Loucy (cell line): ENCODE measurements around the gene CHPF2.

Source experiments
- H2AFZ ChIP-seq: fragments of 200-600 bp; sonication (generic); 2 replicates; pipeline ENCODE4 v1.6.0; 2016; ENCODE audit warnings: antibody characterized with exemption, mild to moderate bottlenecking, low read length, moderate library complexity
- H3F3A ChIP-seq: fragments of 200-600 bp; 2 replicates; pipeline ENCODE4 v1.6.0; 2016; ENCODE audit warnings: antibody characterized with exemption, low read depth, mild to moderate bottlenecking
- H3K27me3 ChIP-seq: fragments of 200-600 bp; sonication (generic); 2 replicates; pipeline ENCODE4 v1.6.1; 2014; ENCODE audit warnings: low read length, mild to moderate bottlenecking; ENCODE audit not compliant: insufficient read depth, poor library complexity, severe bottlenecking
- H3K36me3 ChIP-seq: fragments of 200-600 bp; sonication (generic); 2 replicates; pipeline ENCODE4 v1.6.1; 2016; ENCODE audit warnings: low read length; ENCODE audit not compliant: insufficient read depth
- H3K4me1 ChIP-seq: fragments of 200-600 bp; sonication (generic); 2 replicates; pipeline ENCODE4 v1.5.1; 2014; ENCODE audit warnings: low read length, mild to moderate bottlenecking; ENCODE audit not compliant: insufficient read depth, poor library complexity, severe bottlenecking
- H3K4me2 ChIP-seq: fragments of 200-600 bp; sonication (generic); 2 replicates; pipeline ENCODE4 v1.6.0; 2014; ENCODE audit warnings: antibody characterized with exemption, low read length, low read depth, mild to moderate bottlenecking; ENCODE audit not compliant: poor library complexity, severe bottlenecking
- H3K4me3 ChIP-seq: fragments of 200-600 bp; sonication (generic); 2 replicates; pipeline ENCODE4 v1.5.1; 2014; ENCODE audit warnings: low read length, mild to moderate bottlenecking, mixed read lengths; ENCODE audit not compliant: poor library complexity, severe bottlenecking
- H3K79me2 ChIP-seq: fragments of 200-600 bp; sonication (generic); 2 replicates; pipeline ENCODE4 v1.6.1; 2014; ENCODE audit warnings: low read length; ENCODE audit not compliant: insufficient read depth
- H3K9ac ChIP-seq: fragments of 200-600 bp; sonication (generic); 2 replicates; pipeline ENCODE4 v1.6.0; 2014; ENCODE audit warnings: mild to moderate bottlenecking, low read depth, low read length, moderate library complexity; ENCODE audit not compliant: poor library complexity, severe bottlenecking
- H3K9me2 ChIP-seq: fragments of 200-600 bp; sonication (generic); replicated peaks from 2 replicates; pipeline ENCODE4 v1.6.1; 2016; ENCODE audit warnings: low read depth, low read length, mixed read lengths
- H3K9me3 ChIP-seq: fragments of 200-600 bp; sonication (generic); 2 replicates; pipeline ENCODE4 v1.6.1; 2014; ENCODE audit warnings: mild to moderate bottlenecking, antibody characterized with exemption, low read length, low read depth; ENCODE audit not compliant: insufficient read depth
- H4K20me1 ChIP-seq: fragments of 200-600 bp; sonication (generic); 2 replicates; pipeline ENCODE4 v1.6.0; 2014; ENCODE audit warnings: antibody characterized with exemption, low read length, mild to moderate bottlenecking; ENCODE audit not compliant: insufficient read depth, poor library complexity, severe bottlenecking
- EZH2phosphoT487 ChIP-seq: fragments of 200-600 bp; IDR thresholded peaks from 2 replicates; pipeline ENCODE4 v1.6.1; 2018; ENCODE audit warnings: antibody characterized with exemption, mild to moderate bottlenecking, moderate library complexity, borderline replicate concordance
- TF ChIP-seq, protein P1 (sequence below): fragments of 200-600 bp; sonication (generic); conservative IDR thresholded peaks from 2 replicates; pipeline ENCODE4 v1.5.1; 2014; ENCODE audit warnings: mild to moderate bottlenecking, antibody characterized with exemption, low read length

The CHPF2 gene

DNA sequence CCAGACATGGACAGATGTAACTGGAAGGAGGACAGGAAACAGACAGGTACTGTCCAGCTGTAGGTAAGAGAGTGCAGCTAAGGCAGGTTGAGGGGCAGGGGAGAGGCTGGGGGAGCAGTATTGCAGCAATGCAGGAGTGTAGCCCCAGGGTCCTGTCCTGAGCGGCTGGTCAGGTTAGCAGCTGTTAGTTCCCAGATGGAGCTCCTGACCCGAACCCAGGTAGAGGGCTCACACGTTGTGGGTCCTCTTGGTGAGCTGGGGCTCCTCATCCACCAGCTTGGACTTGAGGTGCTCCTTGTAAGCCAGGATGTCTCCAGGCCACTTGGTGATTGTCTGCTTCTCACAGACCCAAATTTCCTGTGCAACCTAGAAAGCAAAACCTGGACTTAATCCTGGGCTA lies 18.5 kb upstream of the CHPF2 start:
- no peak overlapping the region for H3K4me3 ChIP-seq
- H3K4me1 ChIP-seq, result peaks cover 14% of the 10 kb centered on the region
- H3F3A ChIP-seq, result no peaks in the 10 kb centered on the region
- no peak overlapping the region for H3K9ac ChIP-seq
- no peak overlapping the region for H3K4me2 ChIP-seq
- H4K20me1 ChIP-seq, result no peaks in the 10 kb centered on the region
- no peaks in the 10 kb centered on the region for H3K79me2 ChIP-seq
- no peaks in the 10 kb centered on the region for H3K9me3 ChIP-seq
- no peak overlapping the region for H2AFZ ChIP-seq
- no peak for TF ChIP-seq EZH2phosphoT487
- no peaks in the 10 kb centered on the region for H3K9me2 ChIP-seq
- no peaks in the 10 kb centered on the region for H3K27me3 ChIP-seq
- H3K36me3 ChIP-seq, result peaks cover 56% of the 10 kb centered on the region; the same call in 1 of the 2 replicates

DNA sequence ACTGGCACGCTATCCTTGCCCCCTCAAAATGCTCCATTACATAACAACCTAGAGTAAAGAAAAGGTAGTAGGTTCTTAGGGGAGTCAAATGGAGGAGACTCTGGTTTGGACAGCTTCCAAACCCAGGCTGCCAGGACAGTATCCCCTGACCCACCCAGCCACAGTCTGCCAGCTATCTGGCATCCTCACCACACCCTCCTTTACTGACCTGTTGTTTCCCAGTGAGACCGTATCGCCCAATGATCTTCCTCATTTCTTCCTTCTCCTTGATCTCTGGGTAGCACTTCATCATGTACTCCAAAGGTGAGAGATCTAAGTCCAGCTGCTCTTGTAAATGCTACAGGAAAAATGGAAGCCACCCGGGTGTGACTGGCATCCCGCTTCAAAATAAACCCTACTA lies 16.9 kb upstream of the CHPF2 start:
- Histone ChIP-seq H4K20me1 (no peaks in the 10 kb centered on the region), H3K9me2 (no peaks in the 10 kb centered on the region), H3K79me2 (no peaks in the 10 kb centered on the region), H3K27me3 (no peaks in the 10 kb centered on the region), H3K9ac (no peak overlapping the region), H3K36me3 (peaks cover 66% of the 10 kb centered on the region; the same call in 1 of the 2 replicates), H3K4me1 (peaks cover 3% of the 10 kb centered on the region), H3K4me2 (no peak overlapping the region), H3F3A (no peaks in the 10 kb centered on the region), H2AFZ (no peak overlapping the region), H3K4me3 (no peak overlapping the region), H3K9me3 (no peaks in the 10 kb centered on the region)
- TF ChIP-seq EZH2phosphoT487, result no peak
- TF ChIP-seq, protein P1, sequence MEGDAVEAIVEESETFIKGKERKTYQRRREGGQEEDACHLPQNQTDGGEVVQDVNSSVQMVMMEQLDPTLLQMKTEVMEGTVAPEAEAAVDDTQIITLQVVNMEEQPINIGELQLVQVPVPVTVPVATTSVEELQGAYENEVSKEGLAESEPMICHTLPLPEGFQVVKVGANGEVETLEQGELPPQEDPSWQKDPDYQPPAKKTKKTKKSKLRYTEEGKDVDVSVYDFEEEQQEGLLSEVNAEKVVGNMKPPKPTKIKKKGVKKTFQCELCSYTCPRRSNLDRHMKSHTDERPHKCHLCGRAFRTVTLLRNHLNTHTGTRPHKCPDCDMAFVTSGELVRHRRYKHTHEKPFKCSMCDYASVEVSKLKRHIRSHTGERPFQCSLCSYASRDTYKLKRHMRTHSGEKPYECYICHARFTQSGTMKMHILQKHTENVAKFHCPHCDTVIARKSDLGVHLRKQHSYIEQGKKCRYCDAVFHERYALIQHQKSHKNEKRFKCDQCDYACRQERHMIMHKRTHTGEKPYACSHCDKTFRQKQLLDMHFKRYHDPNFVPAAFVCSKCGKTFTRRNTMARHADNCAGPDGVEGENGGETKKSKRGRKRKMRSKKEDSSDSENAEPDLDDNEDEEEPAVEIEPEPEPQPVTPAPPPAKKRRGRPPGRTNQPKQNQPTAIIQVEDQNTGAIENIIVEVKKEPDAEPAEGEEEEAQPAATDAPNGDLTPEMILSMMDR, result no peak

DNA sequence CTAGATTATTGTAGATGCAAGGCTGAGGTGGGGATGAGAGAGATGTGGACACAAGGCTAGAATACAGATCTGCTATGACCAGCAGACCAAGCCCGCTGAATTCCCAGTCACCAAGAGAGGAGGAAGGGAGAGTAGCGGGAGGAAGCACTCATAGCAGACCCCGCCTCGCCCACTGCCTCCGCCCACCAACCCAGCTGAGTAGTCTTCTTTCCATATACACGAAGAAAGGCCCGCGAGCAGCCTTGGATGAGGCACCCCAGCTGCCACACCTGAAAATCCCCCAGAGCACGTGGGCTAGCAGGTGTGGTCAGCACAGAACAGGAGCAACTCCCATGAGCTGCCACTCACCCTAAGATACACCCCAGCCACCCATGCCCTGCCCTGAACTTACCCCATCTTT lies 14.1 kb upstream of the CHPF2 start:
- Histone ChIP-seq H3K36me3 (peaks cover 83% of the 10 kb centered on the region; the same call in 1 of the 2 replicates), H3K4me3 (no peak overlapping the region), H3K4me2 (no peak overlapping the region), H2AFZ (no peak overlapping the region), H3K4me1 (peaks cover under 1% of the 10 kb centered on the region), H4K20me1 (no peaks in the 10 kb centered on the region), H3K9me2 (no peaks in the 10 kb centered on the region), H3F3A (no peaks in the 10 kb centered on the region), H3K9me3 (no peaks in the 10 kb centered on the region), H3K27me3 (no peaks in the 10 kb centered on the region), H3K9ac (no peak overlapping the region), H3K79me2 (no peaks in the 10 kb centered on the region; the same call in 1 of the 2 replicates)
- no peak for TF ChIP-seq EZH2phosphoT487
- TF ChIP-seq, protein P1, result no peak

DNA sequence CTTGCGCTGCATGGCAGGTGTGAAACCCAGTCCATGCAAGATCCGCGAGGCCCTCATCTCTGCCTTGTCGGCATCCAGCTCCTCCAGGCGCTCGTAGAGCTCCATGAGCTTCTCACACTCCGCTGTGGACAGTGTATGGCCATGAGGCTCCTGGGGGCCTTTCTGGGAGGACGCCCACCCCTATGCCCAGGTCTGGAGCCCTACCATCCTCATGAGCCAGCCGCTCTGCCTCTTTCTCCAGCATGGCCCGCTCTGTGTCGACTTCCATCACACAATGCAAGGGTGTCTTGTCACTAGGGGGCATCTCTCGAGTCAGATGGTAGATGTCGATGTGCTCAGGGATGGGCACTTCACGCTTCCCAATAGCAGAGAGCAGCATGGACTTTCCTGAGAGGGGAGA lies 8.6 kb upstream of the CHPF2 start:
- no peak for TF ChIP-seq EZH2phosphoT487
- TF ChIP-seq, protein P1, result 0 out of 2 replicates have a peak, but pooled peaks have one; percentile 13
- no peak overlapping the region for H2AFZ ChIP-seq
- H3F3A ChIP-seq, result no peaks in the 10 kb centered on the region
- H3K79me2 ChIP-seq, result peaks cover 29% of the 10 kb centered on the region
- peaks cover 38% of the 10 kb centered on the region; the same call in 1 of the 2 replicates for H3K36me3 ChIP-seq
- H3K4me1 ChIP-seq, result peaks cover 17% of the 10 kb centered on the region
- H3K4me2 ChIP-seq, result no peak overlapping the region
- no peaks in the 10 kb centered on the region for H3K27me3 ChIP-seq
- no peak overlapping the region for H3K9ac ChIP-seq
- H3K4me3 ChIP-seq, result no peak overlapping the region
- peaks cover 12% of the 10 kb centered on the region for H4K20me1 ChIP-seq
- H3K9me3 ChIP-seq, result no peaks in the 10 kb centered on the region
- no peaks in the 10 kb centered on the region for H3K9me2 ChIP-seq
